Natural killer cell (primary cell): ENCODE results near the gene TRAM2. TPM values are rescaled to one million over a fixed set of nuclear protein-coding genes. Genes with fewer than 3 reads are reported as not detected.

ENCODE experiments used
- ATAC-seq, 3 donors: fragments of 150-1000 bp in 2 of 3; fragments of 200-7000 bp in 1 of 3; cut with Tn5 transposase; 1 replicate in 1 of 3; 2 replicates in 2 of 3; pipeline ENCODE4 v1.10.0; 2021; ENCODE audit warnings: mild to moderate bottlenecking in 2 of 3, moderate library complexity in 2 of 3
- DNase-seq, 2 donors: peaks; one replicate each; pipeline versions ENCODE4 v3.0.0 to v3.0.0-alpha.2; 2013 to 2021; ENCODE audit warnings: mixed read lengths in 1 of 2
- H3K27ac ChIP-seq: one replicate; pipeline ENCODE4 v1.5.1; 2013; ENCODE audit warnings: mild to moderate bottlenecking, low read length
- H3K27me3 ChIP-seq: one replicate; pipeline ENCODE4 v1.6.1; 2013; ENCODE audit warnings: low read length; ENCODE audit not compliant: control insufficient read depth, insufficient read depth
- H3K36me3 ChIP-seq: one replicate; pipeline ENCODE4 v1.6.1; 2013; ENCODE audit warnings: low read length; ENCODE audit not compliant: control insufficient read depth, insufficient read depth
- H3K4me1 ChIP-seq: one replicate; pipeline ENCODE4 v1.6.1; 2013; ENCODE audit warnings: low read length; ENCODE audit not compliant: control insufficient read depth, insufficient read depth
- H3K4me3 ChIP-seq: one replicate; pipeline ENCODE4 v1.5.1; 2013; ENCODE audit warnings: low read length
- H3K9me3 ChIP-seq: one replicate; pipeline ENCODE4 v1.6.1; 2013; ENCODE audit warnings: low read length; ENCODE audit not compliant: control insufficient read depth, insufficient read depth
- H3K27ac Mint-ChIP-seq, 2 donors: one replicate each; pipeline ENCODE4 v1.8.0; 2022; ENCODE audit warnings: mild to moderate bottlenecking in 2 of 2, mixed read lengths in 2 of 2, moderate library complexity in 1 of 2
- H3K27me3 Mint-ChIP-seq, 2 donors: one replicate each; pipeline ENCODE4 v1.8.0; 2022; ENCODE audit warnings: low read depth in 2 of 2, mixed read lengths in 2 of 2
- H3K36me3 Mint-ChIP-seq: one replicate; pipeline ENCODE4 v1.8.0; 2022; ENCODE audit warnings: mixed read lengths
- H3K4me1 Mint-ChIP-seq, 2 donors: one replicate each; pipeline ENCODE4 v1.8.0; 2022; ENCODE audit warnings: mixed read lengths in 2 of 2
- H3K4me3 Mint-ChIP-seq: one replicate; pipeline ENCODE4 v1.8.0; 2022; ENCODE audit warnings: mild to moderate bottlenecking, moderate library complexity, mixed read lengths
- H3K9me3 Mint-ChIP-seq, 2 donors: one replicate each; pipeline ENCODE4 v1.8.0; 2022; ENCODE audit warnings: mixed read lengths in 2 of 2
- WGBS: methylation state at CpG from one replicate; pipeline ENCODE4 v1.1.7; 2013; ENCODE audit warnings: missing lambda C conversion rate; ENCODE audit not compliant: insufficient coverage; 5-methylcytosine and 5-hydroxymethylcytosine counted together
- intact Hi-C: fragments of 100-400 bp; cut with micrococcal nuclease; formaldehyde crosslinking; loops from one replicate; pipeline ENCODE4 v1.14.2; 2022
- total RNA-seq, 4 donors: library from RNA; stranded (reverse); fragments of 120-200 nt in 1 of 4; gene quantifications; one replicate each; pipeline versions ENCODE4 v1.2.3 to v1.2.4, GENCODE V29; 2013 to 2022
- TF ChIP-seq, protein P1 (sequence below): fragments of 200-600 bp; IDR thresholded peaks from one replicate; pipeline ENCODE4 v1.8.0; 2022; ENCODE audit warnings: antibody characterized with exemption

TRAM2 gene
- total RNA-seq, 3 donors from 2014 or later (not counting 1 experiment from before 2014, with no cell fraction given), result 16.2 to 20.0 (median 19.2) TPM

DNA sequence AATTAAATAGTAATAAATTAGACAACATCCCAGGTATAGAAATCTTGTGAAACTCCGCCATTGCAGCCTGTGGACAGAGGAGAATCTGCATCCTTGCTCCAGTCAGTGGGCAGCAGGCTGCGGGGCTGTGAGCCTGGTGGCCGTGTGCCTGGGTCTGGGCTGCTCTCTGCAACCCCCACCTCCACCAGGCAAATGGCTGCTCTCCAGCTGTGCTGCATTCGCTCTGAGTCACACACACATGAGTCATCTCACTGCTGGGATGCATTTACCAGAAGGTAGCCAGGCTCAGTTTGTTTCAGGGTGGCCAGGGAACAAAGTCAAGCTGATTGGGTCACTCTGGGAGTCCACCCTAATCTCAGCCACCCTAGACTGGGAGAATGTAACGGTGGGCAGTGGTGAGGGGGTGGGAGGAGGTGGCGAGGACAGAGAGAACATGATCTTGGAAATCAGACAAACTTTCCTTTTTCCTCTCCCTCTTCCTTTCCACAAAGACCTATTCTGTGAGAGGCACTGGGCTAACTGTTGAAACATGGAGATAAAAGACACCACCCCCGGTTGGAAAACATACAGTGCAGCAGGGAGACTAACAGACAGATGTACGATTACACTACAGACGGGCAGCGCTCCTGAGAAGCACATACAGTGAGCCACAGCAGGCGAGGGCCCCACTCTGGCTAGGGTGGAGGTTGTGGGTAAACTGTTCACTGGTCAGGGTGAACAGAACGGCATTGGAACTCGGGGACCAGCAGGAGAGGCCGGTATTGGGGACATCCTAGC, 59.2 kb downstream of the TRAM2 start:
- TF ChIP-seq, protein P1, sequence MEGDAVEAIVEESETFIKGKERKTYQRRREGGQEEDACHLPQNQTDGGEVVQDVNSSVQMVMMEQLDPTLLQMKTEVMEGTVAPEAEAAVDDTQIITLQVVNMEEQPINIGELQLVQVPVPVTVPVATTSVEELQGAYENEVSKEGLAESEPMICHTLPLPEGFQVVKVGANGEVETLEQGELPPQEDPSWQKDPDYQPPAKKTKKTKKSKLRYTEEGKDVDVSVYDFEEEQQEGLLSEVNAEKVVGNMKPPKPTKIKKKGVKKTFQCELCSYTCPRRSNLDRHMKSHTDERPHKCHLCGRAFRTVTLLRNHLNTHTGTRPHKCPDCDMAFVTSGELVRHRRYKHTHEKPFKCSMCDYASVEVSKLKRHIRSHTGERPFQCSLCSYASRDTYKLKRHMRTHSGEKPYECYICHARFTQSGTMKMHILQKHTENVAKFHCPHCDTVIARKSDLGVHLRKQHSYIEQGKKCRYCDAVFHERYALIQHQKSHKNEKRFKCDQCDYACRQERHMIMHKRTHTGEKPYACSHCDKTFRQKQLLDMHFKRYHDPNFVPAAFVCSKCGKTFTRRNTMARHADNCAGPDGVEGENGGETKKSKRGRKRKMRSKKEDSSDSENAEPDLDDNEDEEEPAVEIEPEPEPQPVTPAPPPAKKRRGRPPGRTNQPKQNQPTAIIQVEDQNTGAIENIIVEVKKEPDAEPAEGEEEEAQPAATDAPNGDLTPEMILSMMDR, result no peak
- WGBS, result 89% methylated on average over 12 of the region's 14 CpGs
- no peak overlapping the region for H3K4me3 ChIP-seq
- H3K4me1 ChIP-seq, result no peaks in the 10 kb centered on the region
- Mint-ChIP-seq H3K27me3 (no peaks in the 10 kb centered on the region), H3K27ac (no peak overlapping the region), H3K9me3 (no peaks in the 10 kb centered on the region), H3K4me1 (peaks cover 14 to 50% of the 10 kb centered on the region in 2 donors), H3K4me3 (no peak overlapping the region), H3K36me3 (peaks cover 15% of the 10 kb centered on the region)
- DNase-seq (no peak), ATAC-seq (no peak)
- H3K9me3 ChIP-seq, result no peaks in the 10 kb centered on the region
- no peak overlapping the region for H3K27ac ChIP-seq
- H3K27me3 ChIP-seq, result no peaks in the 10 kb centered on the region
- H3K36me3 ChIP-seq, result peaks cover 22% of the 10 kb centered on the region
- intact Hi-C loops, result no loop called here

DNA sequence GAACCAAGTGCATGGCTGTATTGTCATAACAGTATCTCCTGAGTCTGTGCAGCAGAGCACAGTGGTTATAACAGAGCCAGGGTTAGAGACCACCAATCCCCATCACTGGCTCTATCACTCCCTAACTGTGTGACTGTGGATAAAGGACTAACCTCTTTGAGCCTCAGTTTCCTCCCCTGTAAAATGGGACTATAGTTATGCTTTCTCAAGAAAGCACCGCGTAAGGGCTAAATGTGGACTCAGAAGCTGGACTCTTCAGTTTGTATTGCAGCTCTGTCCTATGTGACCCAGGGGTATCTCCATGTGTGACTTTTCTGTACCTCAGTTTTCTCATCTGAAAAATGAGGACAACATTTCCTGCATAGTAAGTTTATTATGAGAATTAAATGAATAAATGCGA, 59.9 kb downstream of the TRAM2 start:
- ATAC-seq (no peak), DNase-seq (no peak)
- no peaks in the 10 kb centered on the region for H3K27me3 Mint-ChIP-seq
- Histone ChIP-seq H3K27me3 (no peaks in the 10 kb centered on the region), H3K9me3 (no peaks in the 10 kb centered on the region), H3K4me1 (no peaks in the 10 kb centered on the region), H3K36me3 (peaks cover 22% of the 10 kb centered on the region), H3K27ac (no peak overlapping the region), H3K4me3 (no peak overlapping the region)
- no peaks in the 10 kb centered on the region for H3K9me3 Mint-ChIP-seq
- TF ChIP-seq, protein P1, result no peak
- WGBS, result 100% methylated on average over 3 of the region's 3 CpGs
- peaks cover 15% of the 10 kb centered on the region for H3K36me3 Mint-ChIP-seq
- no peak overlapping the region for H3K27ac Mint-ChIP-seq
- peaks cover 14 to 43% of the 10 kb centered on the region in 2 donors for H3K4me1 Mint-ChIP-seq
- H3K4me3 Mint-ChIP-seq, result no peak overlapping the region
- intact Hi-C loops, result no loop called here

DNA sequence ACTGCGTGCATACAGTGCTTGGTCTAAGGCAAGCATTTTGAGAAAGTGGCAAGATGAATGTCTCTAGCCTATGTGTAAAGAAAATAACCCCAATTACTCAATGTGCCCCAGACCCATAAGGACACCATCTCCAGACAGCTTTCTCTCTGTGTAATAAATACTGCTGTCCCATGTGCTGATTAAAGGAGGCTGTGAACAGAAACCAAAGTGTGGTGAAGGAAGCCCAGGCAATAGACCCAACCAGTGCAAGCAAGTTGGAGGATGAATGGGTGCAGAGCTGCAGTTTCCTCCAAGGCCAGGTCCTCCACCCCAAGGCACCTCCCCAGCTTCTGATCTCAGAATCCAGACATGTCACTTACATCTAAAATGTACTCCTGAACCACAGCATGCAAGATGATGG, 60.6 kb downstream of the TRAM2 start:
- Histone ChIP-seq H3K27ac (no peak overlapping the region), H3K4me1 (no peaks in the 10 kb centered on the region), H3K36me3 (peaks cover 22% of the 10 kb centered on the region), H3K9me3 (no peaks in the 10 kb centered on the region), H3K4me3 (no peak overlapping the region), H3K27me3 (no peaks in the 10 kb centered on the region)
- no peak for ATAC-seq
- no peak overlapping the region for H3K4me3 Mint-ChIP-seq
- 100% methylated on average over 1 of the region's 1 CpG for WGBS
- no peak for DNase-seq
- intact Hi-C loops, result no loop called here
- TF ChIP-seq, protein P1, result no peak
- H3K27ac Mint-ChIP-seq, result no peak overlapping the region
- H3K9me3 Mint-ChIP-seq, result no peaks in the 10 kb centered on the region
- peaks cover 15% of the 10 kb centered on the region for H3K36me3 Mint-ChIP-seq
- peaks cover 14 to 40% of the 10 kb centered on the region in 2 donors for H3K4me1 Mint-ChIP-seq
- H3K27me3 Mint-ChIP-seq, result no peaks in the 10 kb centered on the region
